Stimulated activated CD4-positive, alpha-beta T cell treated with anti-CD3 and anti-CD28 coated beads, Interleukin-12 subunit alpha, Interleukin-12 subunit beta, amount 100 ng/mL, for 24 hours (primary cell): ENCODE measurements around the gene ARHGAP33.

Source experiments
- DNase-seq, 2 experiments: peaks; one replicate each; pipeline ENCODE4 v3.0.0-alpha.2; 2020; ENCODE audit warnings: low read depth in 2 of 2

The ARHGAP33 gene

GRCh38 chr19:35775298-35776101 lies at the start of gene ARHGAP33:
ARHGAP33 (plus strand) TSS chr19:35775564; CDS start chr19:35775659, 95 bp downstream.
- peak; percentile 97 to 100 for DNase-seq

- DNase-seq: no peak
These were observed 48.1 kb upstream of the ARHGAP33 start for GRCh38 chr19:35727053-35727955.

- no peak for DNase-seq
These were observed 47.2 kb upstream of the ARHGAP33 start for GRCh38 chr19:35727956-35728706.

GRCh38 chr19:35729021-35729420 lies 46.3 kb upstream of the ARHGAP33 start:
- DNase-seq: no peak

- no peak for DNase-seq
These were observed 45.6 kb upstream of the ARHGAP33 start for GRCh38 chr19:35729763-35730162.

- no peak for DNase-seq
These were observed 45.0 kb upstream of the ARHGAP33 start for GRCh38 chr19:35730326-35730725.

GRCh38 chr19:35731353-35731752 lies 44.0 kb upstream of the ARHGAP33 start:
- DNase-seq: no peak

GRCh38 chr19:35731779-35732405 lies 43.5 kb upstream of the ARHGAP33 start:
- DNase-seq: no peak

- no peak for DNase-seq
These were observed 42.7 kb upstream of the ARHGAP33 start for GRCh38 chr19:35732540-35733179.

- DNase-seq: no peak
These were observed 41.9 kb upstream of the ARHGAP33 start for GRCh38 chr19:35733180-35734125.

GRCh38 chr19:35734273-35734672 lies 41.1 kb upstream of the ARHGAP33 start:
- DNase-seq: no peak

GRCh38 chr19:35734889-35735288 lies 40.5 kb upstream of the ARHGAP33 start:
- DNase-seq: no peak

- no peak for DNase-seq
These were observed 38.2 kb upstream of the ARHGAP33 start for GRCh38 chr19:35736913-35737886.

GRCh38 chr19:35738021-35738886 lies 37.1 kb upstream of the ARHGAP33 start:
- DNase-seq: no peak

- DNase-seq: no peak
These were observed 36.5 kb upstream of the ARHGAP33 start for GRCh38 chr19:35738887-35739229.

GRCh38 chr19:35739275-35740107 lies 35.9 kb upstream of the ARHGAP33 start:
- no peak for DNase-seq

- DNase-seq: no peak
These were observed 35.3 kb upstream of the ARHGAP33 start for GRCh38 chr19:35740108-35740422.
